Suppressor macrophage (primary cell): ENCODE measurements around the gene FREM1.

Source experiments
- DNase-seq, 4 experiments: peaks; one replicate each; pipeline ENCODE4 v3.0.0-alpha.2; 2020 to 2022

Gene FREM1

GRCh38 chr9:14911046-14911445 lies 818 bp upstream of the FREM1 start:
- no peak for DNase-seq

- no peak for DNase-seq
Observed at GRCh38 chr9:14909601-14909960, 647 bp downstream of the FREM1 start.

- no peak for DNase-seq
Observed at GRCh38 chr9:14909181-14909580, 1.0 kb downstream of the FREM1 start.

- no peak for DNase-seq
Observed at GRCh38 chr9:14908295-14909180, 1.7 kb downstream of the FREM1 start.

- DNase-seq, result no peak
Observed at GRCh38 chr9:14907696-14908095, 2.5 kb downstream of the FREM1 start.

- DNase-seq, result no peak
Observed at GRCh38 chr9:14907360-14907685, 2.9 kb downstream of the FREM1 start.

- no peak for DNase-seq
Observed at GRCh38 chr9:14906644-14907359, 3.4 kb downstream of the FREM1 start.

GRCh38 chr9:14906000-14906399 lies 4.2 kb downstream of the FREM1 start:
- DNase-seq, result no peak

GRCh38 chr9:14903040-14903439 lies 7.2 kb downstream of the FREM1 start:
- DNase-seq, result no peak

GRCh38 chr9:14902561-14902960 lies 7.7 kb downstream of the FREM1 start:
- no peak for DNase-seq

GRCh38 chr9:14899815-14900193 lies 10.4 kb downstream of the FREM1 start:
- no peak for DNase-seq

GRCh38 chr9:14899042-14899814 lies 11.0 kb downstream of the FREM1 start:
- DNase-seq, result no peak

- no peak for DNase-seq
Observed at GRCh38 chr9:14895806-14896205, 14.4 kb downstream of the FREM1 start.

GRCh38 chr9:14893280-14893679 lies 16.9 kb downstream of the FREM1 start:
- DNase-seq, result no peak

- no peak for DNase-seq
Observed at GRCh38 chr9:14891332-14891731, 18.9 kb downstream of the FREM1 start.

GRCh38 chr9:14889451-14889850 lies 20.8 kb downstream of the FREM1 start:
- no peak for DNase-seq

- no peak for DNase-seq
Observed at GRCh38 chr9:14888875-14889274, 21.4 kb downstream of the FREM1 start.

- no peak for DNase-seq
Observed at GRCh38 chr9:14888272-14888671, 22.0 kb downstream of the FREM1 start.

- DNase-seq, result no peak
Observed at GRCh38 chr9:14887149-14887548, 23.1 kb downstream of the FREM1 start.

GRCh38 chr9:14883310-14883944 lies 26.8 kb downstream of the FREM1 start:
- DNase-seq, result no peak

GRCh38 chr9:14882090-14882489 lies 28.1 kb downstream of the FREM1 start:
- no peak for DNase-seq

GRCh38 chr9:14881006-14881405 lies 29.2 kb downstream of the FREM1 start:
- no peak for DNase-seq

GRCh38 chr9:14870090-14870489 lies 40.1 kb downstream of the FREM1 start:
- DNase-seq, result no peak
